NCI-H69 (cell line): ENCODE measurements around the gene STAG2.
"Not testable (repeated sequence)": the region's sequence is repeated elsewhere in the genome, so short reads cannot be mapped to it uniquely, and the experiment has no call there.

ENCODE experiments used
- DNase-seq: peaks from one replicate; lab custom pipeline; 2025; lab: John Stamatoyannopoulos, UW

STAG2 gene

GRCh38 chrX:123961268-123962005, at the start of gene STAG2:
TSS of gene STAG2 (plus strand) at chrX:123961706. CDS start at chrX:124022628, 60,922 bp downstream.
- DNase-seq = peak; percentile 94

DNA sequence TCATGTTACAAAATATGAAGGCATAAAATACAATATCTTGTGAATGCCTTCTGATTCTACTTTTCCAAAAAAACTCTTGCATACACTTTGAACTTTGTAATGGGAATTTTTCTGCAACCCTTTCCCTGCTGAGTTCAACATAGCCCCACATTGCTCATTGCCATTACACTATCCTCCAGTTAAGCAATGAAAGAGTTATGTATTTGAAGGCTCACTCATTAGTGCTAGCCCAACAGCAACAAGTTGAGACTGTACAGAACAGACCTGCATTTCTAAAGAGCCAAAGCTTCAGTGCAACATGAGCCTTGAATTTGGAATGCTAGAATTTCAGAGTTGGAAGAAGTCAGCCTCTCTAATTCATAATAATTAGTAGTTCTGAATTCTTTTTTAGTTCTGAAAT, 44.4 kb upstream of the STAG2 start:
- DNase-seq = no peak

- DNase-seq = no peak
These were observed 43.3 kb upstream of the STAG2 start for GRCh38 chrX:123918106-123918721.

DNA sequence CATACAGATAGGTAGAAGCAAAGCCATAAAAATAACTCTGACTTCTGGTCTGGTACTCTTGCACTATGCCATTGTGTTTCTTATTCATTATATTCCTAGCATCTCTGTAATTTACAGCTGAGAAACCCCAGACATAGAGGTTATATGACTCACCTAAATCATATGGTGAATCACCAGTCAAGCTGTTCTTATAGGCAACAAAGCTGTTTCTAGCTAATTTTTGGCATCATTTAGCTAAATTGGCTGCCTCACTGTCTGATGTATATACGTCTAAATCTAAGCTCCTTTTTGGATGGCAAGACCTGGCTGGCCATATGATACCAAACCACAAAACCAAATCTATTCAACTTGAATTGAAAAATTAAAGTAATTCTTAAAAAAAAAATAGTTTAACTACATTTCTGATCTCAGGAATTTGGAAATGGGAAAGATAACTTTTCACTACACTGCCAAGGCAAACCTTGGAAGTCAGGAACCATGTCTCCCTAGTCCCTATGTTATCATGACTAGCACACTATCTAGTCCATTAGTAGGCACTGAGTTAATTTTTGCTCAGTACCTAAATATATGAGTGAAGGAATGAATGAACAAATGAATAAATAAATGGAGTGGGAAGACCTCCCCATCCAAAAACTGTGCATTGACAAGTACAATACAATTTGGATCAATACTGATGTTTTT, 41.3 kb upstream of the STAG2 start:
- peak; percentile 62 for DNase-seq

GRCh38 chrX:123923211-123923610, 38.3 kb upstream of the STAG2 start:
- DNase-seq = peak; percentile 33

DNA sequence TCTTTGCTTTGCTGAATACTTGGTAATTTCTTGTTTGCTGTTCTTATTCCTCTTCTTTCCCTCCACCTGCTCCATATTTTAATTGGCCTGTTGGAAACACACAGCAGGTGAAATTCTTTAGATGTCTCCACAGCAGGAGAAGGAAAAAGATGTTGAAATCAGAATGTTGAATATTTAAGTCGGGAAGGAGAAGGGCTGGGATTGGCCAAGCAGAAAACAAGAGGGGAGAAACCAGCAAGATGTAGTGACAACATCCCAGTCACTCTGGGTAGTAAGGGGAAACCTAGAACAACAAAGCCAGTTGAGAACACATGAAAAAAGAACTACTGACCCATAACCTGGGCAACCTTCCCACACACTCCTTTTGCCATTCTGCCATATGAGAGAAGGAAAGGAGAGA, 37.3 kb upstream of the STAG2 start:
- no peak for DNase-seq

- DNase-seq = no peak
These were observed 33.7 kb upstream of the STAG2 start for GRCh38 chrX:123927845-123928244.

DNA sequence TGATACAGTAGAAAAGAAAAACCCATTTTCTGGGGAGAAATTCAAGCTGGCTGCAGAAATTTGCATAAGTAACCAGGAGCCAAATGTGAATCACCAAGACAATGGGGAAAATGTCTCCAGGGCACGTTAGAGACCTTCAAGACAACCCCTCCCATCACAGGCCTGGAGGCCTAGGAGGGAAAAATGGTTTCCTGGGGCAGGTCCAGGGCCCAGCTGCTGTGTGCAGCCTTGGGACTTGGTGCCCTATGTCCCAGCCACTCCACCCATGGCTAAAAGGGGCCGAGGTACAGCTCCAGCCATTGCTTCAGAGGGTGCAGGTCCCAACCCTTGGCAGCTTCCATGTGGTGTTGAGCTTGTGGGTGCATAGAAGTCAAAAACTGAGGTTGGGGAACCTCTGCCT, 29.5 kb upstream of the STAG2 start:
- not testable (repeated sequence) for DNase-seq

- no peak for DNase-seq
These were observed 18.4 kb upstream of the STAG2 start for GRCh38 chrX:123943074-123943473.

- DNase-seq = no peak
These were observed 18.0 kb upstream of the STAG2 start for GRCh38 chrX:123943488-123943887.

GRCh38 chrX:123949846-123950245, 11.7 kb upstream of the STAG2 start:
- DNase-seq = no peak

DNA sequence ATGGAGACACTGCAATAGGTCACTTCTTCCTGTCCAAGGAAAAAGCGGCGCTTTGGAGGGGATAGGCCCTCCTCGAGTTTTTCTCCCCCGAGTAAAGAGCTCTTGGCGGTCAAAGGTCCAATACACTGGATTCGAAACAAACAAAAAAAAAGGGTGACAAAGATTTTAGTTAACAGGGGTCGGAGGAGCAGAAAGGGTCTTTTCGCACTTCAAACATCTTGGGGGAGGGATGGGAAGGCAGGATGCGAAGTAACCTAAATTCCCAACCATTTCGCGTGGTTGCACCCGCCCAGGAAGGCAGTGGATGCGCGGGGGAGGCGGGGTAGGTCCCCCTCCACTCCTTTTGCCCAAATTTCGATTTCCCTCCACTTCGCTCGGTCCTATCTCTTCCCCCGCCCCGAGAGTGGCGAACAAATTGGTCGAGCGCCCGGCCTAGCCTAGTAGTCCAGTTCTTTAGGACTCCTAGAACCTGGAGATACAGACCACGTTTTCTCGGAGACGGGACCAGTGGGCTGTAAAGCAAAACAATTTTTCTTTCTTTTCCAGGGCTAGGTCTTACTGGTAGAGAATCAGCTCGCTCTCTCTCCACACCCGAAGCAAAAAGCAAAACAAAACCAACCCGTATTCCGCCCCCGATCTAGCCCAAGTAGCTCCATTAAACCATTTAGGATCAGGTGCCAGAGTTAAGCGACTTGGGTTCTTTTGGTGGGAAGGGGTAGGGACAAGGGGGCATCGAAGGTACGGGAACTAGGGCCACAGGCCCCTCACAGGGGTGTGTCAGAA, 2.0 kb upstream of the STAG2 start:
- DNase-seq = peak; percentile 73

DNA sequence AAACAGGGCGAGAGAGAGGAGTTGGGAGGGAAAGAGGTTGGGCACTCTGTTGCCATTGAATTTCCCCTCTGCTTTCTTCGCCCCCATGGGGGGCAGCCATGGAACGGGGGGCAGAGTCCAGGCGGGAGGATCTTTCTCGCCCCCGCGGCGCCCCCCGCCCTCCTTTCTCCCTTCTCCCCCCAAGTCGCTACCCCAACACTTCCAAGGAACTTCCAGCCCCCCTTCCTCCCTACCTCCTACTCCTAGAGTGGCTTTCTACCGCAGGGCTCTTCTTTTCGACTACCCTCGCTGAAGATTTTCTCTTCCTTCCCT, 594 bp upstream of the STAG2 start:
- DNase-seq = no peak

DNA sequence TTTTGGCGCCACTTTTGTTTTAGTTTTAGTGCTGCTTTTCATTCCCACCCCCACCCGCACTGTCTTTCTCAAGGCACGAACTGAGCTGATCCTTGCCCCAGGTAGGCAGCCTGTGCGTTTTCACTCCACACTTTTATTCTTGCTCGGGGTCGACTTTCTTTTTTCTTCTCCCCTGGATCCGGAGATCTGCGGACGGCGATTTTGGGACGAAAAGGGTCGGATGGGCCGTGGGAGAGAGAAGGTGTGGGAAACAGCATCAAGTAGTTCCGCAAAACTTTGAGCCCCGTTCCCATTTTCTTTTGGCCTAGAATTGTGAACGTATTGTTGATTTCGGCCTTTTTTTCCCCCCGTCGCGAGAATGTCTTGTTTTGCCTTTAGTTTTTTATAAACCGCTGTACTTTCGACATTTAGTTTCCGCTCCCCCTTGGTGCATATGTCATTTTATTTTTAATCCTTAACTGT, 531 bp downstream of the STAG2 start:
- no peak for DNase-seq

DNA sequence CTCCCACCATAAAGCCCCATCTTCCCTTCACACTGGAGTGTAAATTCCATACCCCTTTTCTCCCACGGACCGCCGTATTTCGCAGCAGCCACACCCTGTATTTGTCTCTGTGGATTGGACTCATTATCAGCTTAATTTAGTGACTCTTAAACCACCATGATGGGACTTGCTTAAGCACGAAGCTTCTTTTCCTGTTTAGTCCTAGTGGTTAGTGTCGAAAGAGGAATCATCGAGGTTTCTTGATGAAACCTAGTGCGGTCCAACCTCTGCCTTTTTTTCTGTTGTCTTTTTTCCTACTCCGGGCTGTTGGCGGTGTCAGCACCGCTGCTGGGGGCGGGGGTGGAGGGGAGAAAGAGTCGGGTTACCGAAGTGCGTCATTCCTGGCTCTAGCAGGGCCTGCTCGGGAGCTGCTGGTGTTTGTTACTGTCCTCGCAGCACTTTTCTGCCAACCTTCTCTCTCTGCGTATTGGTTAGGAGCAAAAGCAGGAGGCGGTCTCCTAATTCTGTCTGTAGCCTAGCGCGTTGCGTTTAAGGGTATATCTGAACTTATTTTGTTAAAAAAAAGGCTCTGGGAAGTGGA, 1.4 kb downstream of the STAG2 start:
- peak; percentile 94 for DNase-seq

- peak; percentile 2 for DNase-seq
These were observed 2.8 kb downstream of the STAG2 start for GRCh38 chrX:123964156-123964834.

DNA sequence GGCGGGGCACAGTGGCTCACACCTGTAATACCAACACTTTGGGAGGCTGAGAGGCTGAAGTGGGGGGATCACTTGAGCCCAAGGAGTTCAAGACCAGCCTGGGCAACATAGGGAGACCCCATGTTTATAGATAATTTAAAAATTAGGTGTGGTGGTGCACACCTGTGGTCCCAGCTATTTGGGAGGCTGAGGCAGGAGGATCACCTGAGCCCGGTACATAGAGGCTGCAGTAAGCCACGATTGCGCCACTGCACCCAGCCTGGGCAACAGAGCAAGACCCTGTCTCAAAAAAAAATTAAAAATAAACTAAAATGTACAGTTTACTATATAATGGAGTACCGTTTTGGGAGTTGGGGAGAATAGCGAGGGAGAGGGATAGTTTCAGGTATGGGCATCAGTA, 4.2 kb downstream of the STAG2 start:
- DNase-seq = no peak

- no peak for DNase-seq
These were observed 6.0 kb downstream of the STAG2 start for GRCh38 chrX:123967497-123967896.

DNA sequence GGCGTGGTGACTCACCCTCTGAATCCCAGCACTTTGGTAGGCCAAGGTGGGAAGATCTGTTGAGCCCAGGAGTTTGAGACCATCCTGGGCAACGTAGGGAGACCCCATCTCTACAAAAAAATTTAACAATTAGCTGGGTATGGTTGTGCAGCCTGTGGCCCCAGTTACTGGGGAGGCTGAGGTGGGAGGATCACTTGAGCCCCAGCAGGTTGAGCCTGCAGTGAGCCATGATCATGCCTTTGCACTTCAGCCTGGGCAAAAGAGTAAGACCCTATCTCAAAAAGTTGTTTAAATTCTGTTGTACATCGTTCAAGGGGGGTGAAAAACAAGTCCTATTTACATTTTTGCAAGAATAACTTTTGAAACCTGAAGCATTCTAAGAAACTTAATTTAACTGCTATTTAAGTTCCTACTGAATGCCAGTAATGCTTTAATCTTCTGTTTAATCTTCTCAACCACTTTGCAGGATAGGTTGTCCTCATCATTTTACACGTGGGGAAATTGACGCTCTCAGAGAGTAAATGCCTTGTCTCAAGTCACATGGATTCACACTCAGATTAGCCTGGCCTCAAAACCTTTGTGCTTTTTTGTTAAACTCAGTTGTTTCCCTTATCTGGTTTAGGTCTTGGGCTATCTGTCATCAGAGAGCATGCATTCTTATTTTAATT, 7.0 kb downstream of the STAG2 start:
- DNase-seq = no peak

GRCh38 chrX:123971982-123972381, 10.5 kb downstream of the STAG2 start:
- DNase-seq = no peak

GRCh38 chrX:123973921-123974320, 12.4 kb downstream of the STAG2 start:
- no peak for DNase-seq
